ENCODE measurements around the gene RLBP1. TPM values are rescaled to one million over a fixed set of nuclear protein-coding genes. Genes with fewer than 3 reads are reported as not detected.

RLBP1 gene
- total RNA-seq, 1 experiment from 2014 or later, result not detected

DNA sequence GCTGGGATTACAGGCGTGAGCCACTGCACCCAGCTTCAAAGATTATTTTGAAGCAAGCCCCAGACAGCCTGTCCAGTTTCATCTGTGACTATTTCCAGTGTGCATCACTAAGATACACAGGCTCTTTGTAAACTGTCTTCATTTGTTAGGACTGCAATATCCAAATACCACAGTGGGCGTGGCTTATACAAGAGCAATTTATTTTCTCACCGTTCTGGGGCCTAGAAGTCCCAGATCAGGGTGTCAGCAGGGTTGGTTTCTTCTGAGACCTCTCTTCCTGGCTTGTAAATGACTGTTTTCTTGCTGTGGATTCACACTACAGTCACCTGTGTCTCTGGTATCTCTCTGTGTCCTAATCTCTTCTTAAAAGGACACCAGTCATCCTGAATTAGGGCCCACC lies 59.7 kb downstream of the RLBP1 start:
- intact Hi-C loops (cut with micrococcal nuclease), result no loop called here
- no peaks in the 10 kb centered on the region for H3K79me2 ChIP-seq (ENCODE audit: low read length)
- H4K20me1 ChIP-seq (ENCODE audit: low read length), result no peaks in the 10 kb centered on the region
- no peaks in the 10 kb centered on the region for H3K27me3 ChIP-seq (ENCODE audit: low read length)
- peaks cover 6% of the 10 kb centered on the region for H3F3A ChIP-seq (ENCODE audit: low read length, unreplicated experiment)
- no peaks in the 10 kb centered on the region for H3K9me2 ChIP-seq (replicated peaks; ENCODE audit: low read length)
- H3K36me3 ChIP-seq (ENCODE audit: low read depth, low read length), result peaks cover 6% of the 10 kb centered on the region; the same call in 1 of the 2 replicates
- CTCF ChIA-PET, result no interaction called here
- POLR2A ChIA-PET (ENCODE audit: unreplicated experiment), result no interaction called here
- ATAC-seq, result no peak
- H3K9ac ChIP-seq (ENCODE audit: low read length), result no peak overlapping the region
- H3K4me1 ChIP-seq (ENCODE audit: insufficient read depth, low read length), result peaks cover 14% of the 10 kb centered on the region
- no peak for DNase-seq
- H2AFZ ChIP-seq (ENCODE audit: low read length), result no peak overlapping the region
- BruUV-seq (replicated peaks), result no TSS peak
- no peak overlapping the region for H3K4me2 ChIP-seq (ENCODE audit: low read length)
- TF ChIP-seq, protein P1, sequence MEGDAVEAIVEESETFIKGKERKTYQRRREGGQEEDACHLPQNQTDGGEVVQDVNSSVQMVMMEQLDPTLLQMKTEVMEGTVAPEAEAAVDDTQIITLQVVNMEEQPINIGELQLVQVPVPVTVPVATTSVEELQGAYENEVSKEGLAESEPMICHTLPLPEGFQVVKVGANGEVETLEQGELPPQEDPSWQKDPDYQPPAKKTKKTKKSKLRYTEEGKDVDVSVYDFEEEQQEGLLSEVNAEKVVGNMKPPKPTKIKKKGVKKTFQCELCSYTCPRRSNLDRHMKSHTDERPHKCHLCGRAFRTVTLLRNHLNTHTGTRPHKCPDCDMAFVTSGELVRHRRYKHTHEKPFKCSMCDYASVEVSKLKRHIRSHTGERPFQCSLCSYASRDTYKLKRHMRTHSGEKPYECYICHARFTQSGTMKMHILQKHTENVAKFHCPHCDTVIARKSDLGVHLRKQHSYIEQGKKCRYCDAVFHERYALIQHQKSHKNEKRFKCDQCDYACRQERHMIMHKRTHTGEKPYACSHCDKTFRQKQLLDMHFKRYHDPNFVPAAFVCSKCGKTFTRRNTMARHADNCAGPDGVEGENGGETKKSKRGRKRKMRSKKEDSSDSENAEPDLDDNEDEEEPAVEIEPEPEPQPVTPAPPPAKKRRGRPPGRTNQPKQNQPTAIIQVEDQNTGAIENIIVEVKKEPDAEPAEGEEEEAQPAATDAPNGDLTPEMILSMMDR (conservative IDR thresholded peaks at IDR 0.05; ENCODE audit: low read depth, low read length), result no peak
- TF ChIP-seq EZH2 (IDR thresholded peaks at IDR 0.05; ENCODE audit: low read length, unreplicated experiment) (no peak), EZH2phosphoT487 (IDR thresholded peaks at IDR 0.05; ENCODE audit: borderline replicate concordance, low read length) (no peak)
- H3K9me3 ChIP-seq (ENCODE audit: low read length), result no peaks in the 10 kb centered on the region
- no peak overlapping the region for H3K4me3 ChIP-seq (ENCODE audit: low read length)
- no peak overlapping the region for H3K27ac ChIP-seq (ENCODE audit: low read length)

Other genes with a start within 250 kb of the RLBP1 start
- 31.4 and 34.0 TPM in 2 replicates for gene ABHD2, start 133.1 kb downstream of the RLBP1 start, total RNA-seq (2014; rRNA removed)
- gene FANCI, start 22.4 kb upstream of the RLBP1 start, total RNA-seq (2014; rRNA removed), result 38.4 and 49.5 TPM in 2 replicates
- 72.4 and 83.5 TPM in 2 replicates for gene POLG, start 113.2 kb upstream of the RLBP1 start, total RNA-seq (2014; rRNA removed)